PC-9 (cell line): ENCODE measurements around the gene ATN1.

ENCODE experiments used
- EZH2 ChIP-seq: fragments of 200-600 bp; sonication (generic); IDR thresholded peaks from 2 replicates; pipeline ENCODE4 v1.8.0; 2017; ENCODE audit warnings: antibody characterized with exemption, low read depth
- TF ChIP-seq, protein P1 (sequence below): fragments of 200-600 bp; sonication (generic); conservative IDR thresholded peaks from 2 replicates; pipeline ENCODE4 v1.6.1; 2017; ENCODE audit warnings: mixed run types, antibody characterized with exemption, mild to moderate bottlenecking, moderate library complexity

DNA sequence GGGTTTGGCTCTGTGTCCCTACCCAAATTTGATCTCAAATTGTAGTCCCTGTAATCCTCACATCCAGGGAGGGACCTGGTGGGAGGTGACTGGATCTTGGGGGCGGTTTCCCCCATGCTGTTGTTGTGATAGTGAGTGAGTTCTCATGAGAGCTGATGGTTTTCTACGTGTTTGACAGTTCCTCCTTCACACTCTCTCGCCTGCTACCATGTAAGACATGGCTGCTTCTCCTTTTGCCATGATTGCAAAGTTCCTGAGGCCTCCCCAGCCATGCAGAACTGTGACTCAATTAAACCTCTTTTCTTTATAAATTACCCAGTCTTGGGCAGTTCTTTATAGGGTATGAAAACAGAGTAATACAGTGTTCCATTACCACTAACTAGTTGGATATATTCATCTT, 33.4 kb upstream of the ATN1 start:
- TF ChIP-seq, protein P1, sequence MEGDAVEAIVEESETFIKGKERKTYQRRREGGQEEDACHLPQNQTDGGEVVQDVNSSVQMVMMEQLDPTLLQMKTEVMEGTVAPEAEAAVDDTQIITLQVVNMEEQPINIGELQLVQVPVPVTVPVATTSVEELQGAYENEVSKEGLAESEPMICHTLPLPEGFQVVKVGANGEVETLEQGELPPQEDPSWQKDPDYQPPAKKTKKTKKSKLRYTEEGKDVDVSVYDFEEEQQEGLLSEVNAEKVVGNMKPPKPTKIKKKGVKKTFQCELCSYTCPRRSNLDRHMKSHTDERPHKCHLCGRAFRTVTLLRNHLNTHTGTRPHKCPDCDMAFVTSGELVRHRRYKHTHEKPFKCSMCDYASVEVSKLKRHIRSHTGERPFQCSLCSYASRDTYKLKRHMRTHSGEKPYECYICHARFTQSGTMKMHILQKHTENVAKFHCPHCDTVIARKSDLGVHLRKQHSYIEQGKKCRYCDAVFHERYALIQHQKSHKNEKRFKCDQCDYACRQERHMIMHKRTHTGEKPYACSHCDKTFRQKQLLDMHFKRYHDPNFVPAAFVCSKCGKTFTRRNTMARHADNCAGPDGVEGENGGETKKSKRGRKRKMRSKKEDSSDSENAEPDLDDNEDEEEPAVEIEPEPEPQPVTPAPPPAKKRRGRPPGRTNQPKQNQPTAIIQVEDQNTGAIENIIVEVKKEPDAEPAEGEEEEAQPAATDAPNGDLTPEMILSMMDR = no peak
- no peak for TF ChIP-seq EZH2
